AG04450 (cell line): Measurements from ENCODE around the gene BABAM2. TPM values are rescaled to one million over a fixed set of nuclear protein-coding genes. Genes with fewer than 3 reads are reported as not detected.

ENCODE experiments used
- CTCF ChIA-PET: fragments of 300-600, 350-600 bp; formaldehyde crosslinking; extraction: SDS; loops from one replicate; lab custom pipeline; 2022; ENCODE audit warnings: antibody characterized with exemption, inconsistent platforms; lab: Charles Lee
- POLR2A ChIA-PET: fragments of 350-600 bp; formaldehyde crosslinking; extraction: SDS; loops from one replicate; lab custom pipeline; 2021; ENCODE audit warnings: antibody characterized with exemption, inconsistent platforms; lab: Yijun Ruan, JAX
- DNase-seq: peaks from one replicate; pipeline ENCODE4 v3.0.0-alpha.2; 2011; ENCODE audit warnings: low read depth, low spot score
- H3K27ac ChIP-seq: one replicate; pipeline ENCODE4 v1.5.1; 2012; ENCODE audit warnings: low read depth, low read length, control low read depth
- H3K27me3 ChIP-seq: one replicate; pipeline ENCODE4 v1.6.0; 2012; ENCODE audit warnings: low read length; ENCODE audit not compliant: control insufficient read depth, insufficient read depth
- H3K4me3 ChIP-seq: 2 replicates; pipeline ENCODE4 v1.5.1; 2011; ENCODE audit warnings: mild to moderate bottlenecking, low read depth, low read length, control low read depth
- H3K9me3 ChIP-seq: 2 replicates; pipeline ENCODE4 v1.5.1; 2012; ENCODE audit warnings: low read length; ENCODE audit not compliant: control insufficient read depth, insufficient read depth
- CTCF ChIP-seq: IDR thresholded peaks from 2 replicates; pipeline ENCODE4 v1.5.1; 2011; ENCODE audit warnings: low read depth, low read length, control low read depth, inconsistent platforms
- polyA plus RNA-seq: library from polyadenylated mRNA; depleted of rRNA; stranded (reverse); fragments of >200 nt; gene quantifications from 2 replicates; pipeline ENCODE4 v1.2.3, GENCODE V29; 2011

The BABAM2 gene
- polyA plus RNA-seq, 1 experiment, result 44.5 TPM

- TF ChIP-seq CTCF, result no peak
- ChIA-PET CTCF (interaction anchor here (1.4 kb wide), 1 partner anchor 17 kb away, joined by 5 read pairs; no protein-coding TSS in a partner anchor), POLR2A (no interaction called here)
- H3K9me3 ChIP-seq, result peaks cover 4% of the 10 kb centered on the region; the same call in 1 of the 2 replicates
- no peak overlapping the region for H3K4me3 ChIP-seq
- no peaks in the 10 kb centered on the region for H3K27me3 ChIP-seq
- no peak overlapping the region for H3K27ac ChIP-seq
- no peak for DNase-seq
Measured at GRCh38 chr2:28319118-28320008, 428.8 kb downstream of the BABAM2 start.

- no peak overlapping the region for H3K4me3 ChIP-seq
- H3K27me3 ChIP-seq, result no peaks in the 10 kb centered on the region
- ChIA-PET POLR2A (no interaction called here), CTCF (interaction anchor here (1.4 kb wide), 1 partner anchor 18 kb away, joined by 5 read pairs; no protein-coding TSS in a partner anchor)
- DNase-seq, result no peak
- TF ChIP-seq CTCF, result no peak
- H3K27ac ChIP-seq, result no peak overlapping the region
- peaks cover 4% of the 10 kb centered on the region; the same call in 1 of the 2 replicates for H3K9me3 ChIP-seq
Measured at GRCh38 chr2:28320009-28320365, 429.5 kb downstream of the BABAM2 start.

GRCh38 chr2:28320371-28320770 lies 429.8 kb downstream of the BABAM2 start:
- POLR2A ChIA-PET, result no interaction called here
- no peak for DNase-seq
- Histone ChIP-seq H3K27ac (no peak overlapping the region), H3K27me3 (no peaks in the 10 kb centered on the region), H3K4me3 (no peak overlapping the region), H3K9me3 (peaks cover 4% of the 10 kb centered on the region; the same call in 1 of the 2 replicates)
- no peak for TF ChIP-seq CTCF
- CTCF ChIA-PET, result interaction anchor here (1.0 kb wide), 1 partner anchor 14 kb away, joined by 4 read pairs; no protein-coding TSS in a partner anchor

- Histone ChIP-seq H3K27me3 (no peaks in the 10 kb centered on the region), H3K4me3 (no peak overlapping the region), H3K27ac (no peak overlapping the region), H3K9me3 (peaks cover 4% of the 10 kb centered on the region; the same call in 1 of the 2 replicates)
- DNase-seq, result no peak
- CTCF ChIA-PET, result interaction anchor here (1.0 kb wide), 1 partner anchor 15 kb away, joined by 4 read pairs; no protein-coding TSS in a partner anchor
- no peak for TF ChIP-seq CTCF
- POLR2A ChIA-PET, result no interaction called here
Measured at GRCh38 chr2:28321426-28321825, 430.9 kb downstream of the BABAM2 start.

- Histone ChIP-seq H3K9me3 (peaks cover 4% of the 10 kb centered on the region; the same call in 1 of the 2 replicates), H3K4me3 (no peak overlapping the region), H3K27me3 (no peaks in the 10 kb centered on the region), H3K27ac (no peak overlapping the region)
- no peak for TF ChIP-seq CTCF
- DNase-seq, result no peak
- ChIA-PET POLR2A (no interaction called here), CTCF (no interaction called here)
Measured at GRCh38 chr2:28322051-28322450, 431.5 kb downstream of the BABAM2 start.
